Stimulated activated naive CD4-positive, alpha-beta T cell (primary cell): Measurements from ENCODE around the gene MT1H.
A peak's percentile ranks its signal among the peaks of the same experiment; 100 is the strongest.
"Not testable (repeated sequence)": the region's sequence is repeated elsewhere in the genome, so short reads cannot be mapped to it uniquely, and the experiment has no call there.

ENCODE experiments used
- DNase-seq, 6 experiments: peaks; one replicate each; lab custom pipeline; 2025; lab: John Stamatoyannopoulos, UW

Gene MT1H

DNA sequence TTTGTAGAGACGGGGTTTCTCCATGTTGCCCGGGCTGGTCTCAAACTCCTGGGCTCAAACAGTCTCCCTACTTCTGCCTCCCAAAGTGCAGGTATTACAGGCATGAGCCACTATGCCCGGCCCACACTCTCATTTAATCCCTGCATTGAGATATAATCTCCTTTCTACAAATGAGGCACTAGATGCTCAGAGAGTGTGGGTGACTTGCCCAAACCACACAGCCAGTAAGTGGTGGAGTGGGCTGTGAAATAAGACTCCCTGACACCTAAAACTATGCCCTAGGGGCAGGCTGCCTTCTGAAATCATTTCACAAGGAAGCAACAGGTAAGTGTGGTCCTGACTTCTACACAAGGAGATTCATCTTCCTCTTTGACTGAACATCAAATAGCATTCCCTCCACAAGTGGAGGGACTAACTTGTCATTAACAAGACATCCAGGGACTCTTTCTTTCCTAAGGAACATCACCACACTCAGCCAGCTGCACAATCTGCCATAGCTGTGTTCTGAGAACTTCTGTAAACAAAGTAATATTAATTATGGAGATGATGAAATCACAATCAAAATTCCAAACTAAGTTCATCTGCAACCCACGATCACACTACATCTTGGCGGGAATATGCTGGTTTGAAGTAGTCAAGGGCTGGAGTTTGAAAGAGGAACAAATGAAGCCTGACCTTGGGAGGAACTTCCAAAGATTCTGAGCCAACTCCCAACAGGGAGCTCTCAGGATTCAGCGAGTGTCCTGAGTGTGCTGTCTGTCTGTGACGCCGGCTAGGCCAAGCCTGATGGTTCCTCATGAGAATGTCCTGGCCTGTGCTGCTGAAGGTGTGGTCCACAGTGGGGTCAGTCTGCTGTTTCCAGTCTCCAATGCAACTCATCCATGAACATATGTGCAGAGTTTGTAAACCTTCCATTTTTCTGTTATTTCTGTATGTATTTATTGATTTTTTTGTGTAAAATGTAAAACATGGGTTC is 4.0 kb upstream of the MT1H start:
- DNase-seq: not testable (repeated sequence)

- no peak for DNase-seq
These were observed 1.7 kb upstream of the MT1H start, which contains the start of gene MT1G for GRCh38 chr16:56667581-56668571. Gene MT1G (minus strand): TSS chr16:56668065. CDS start chr16:56667993, 72 bp downstream.

DNA sequence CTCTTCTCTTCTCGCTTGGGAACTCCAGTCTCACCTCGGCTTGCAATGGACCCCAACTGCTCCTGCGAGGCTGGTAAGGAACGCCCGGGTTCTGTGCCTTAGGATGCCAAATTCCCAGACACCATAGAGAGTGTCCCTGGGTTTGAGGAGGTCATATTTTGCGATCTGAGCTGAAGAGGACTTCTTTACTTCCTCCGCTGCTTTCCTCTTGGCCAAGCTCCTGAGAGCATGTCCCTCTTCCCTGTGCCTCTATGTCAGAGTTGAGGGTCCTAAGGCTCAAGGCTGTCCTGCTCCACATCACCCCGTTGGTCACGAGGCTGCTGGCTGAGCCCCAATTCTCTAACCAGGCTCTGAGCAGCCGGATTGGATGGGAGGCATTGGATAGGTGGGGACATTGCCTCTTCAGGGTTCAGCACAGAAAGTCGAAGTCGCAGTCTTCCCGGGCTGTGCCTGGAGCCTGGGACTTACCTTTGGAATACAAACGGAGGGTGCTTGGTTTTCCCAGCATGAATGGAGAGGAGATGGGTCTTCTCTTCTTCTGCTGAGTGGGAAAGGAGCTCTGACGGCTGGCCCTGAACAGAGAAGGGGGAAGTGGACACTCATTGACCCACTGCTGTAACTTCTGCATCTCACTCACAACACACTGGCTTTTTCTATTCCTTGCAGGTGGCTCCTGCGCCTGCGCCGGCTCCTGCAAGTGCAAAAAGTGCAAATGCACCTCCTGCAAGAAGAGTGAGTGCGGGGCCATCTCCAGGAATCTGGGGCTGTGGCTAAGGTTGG is 416 bp downstream of the MT1H start:
- DNase-seq: peak in 1 of 6 experiments; percentile 4

GRCh38 chr16:56670620-56670934 is 963 bp downstream of the MT1H start:
- DNase-seq: no peak

GRCh38 chr16:56671691-56672090 is 2.1 kb downstream of the MT1H start:
- not testable (repeated sequence) for DNase-seq

GRCh38 chr16:56672171-56672570 is 2.6 kb downstream of the MT1H start:
- not testable (repeated sequence) for DNase-seq

GRCh38 chr16:56672761-56673536 is 3.3 kb downstream of the MT1H start:
- no peak for DNase-seq

DNA sequence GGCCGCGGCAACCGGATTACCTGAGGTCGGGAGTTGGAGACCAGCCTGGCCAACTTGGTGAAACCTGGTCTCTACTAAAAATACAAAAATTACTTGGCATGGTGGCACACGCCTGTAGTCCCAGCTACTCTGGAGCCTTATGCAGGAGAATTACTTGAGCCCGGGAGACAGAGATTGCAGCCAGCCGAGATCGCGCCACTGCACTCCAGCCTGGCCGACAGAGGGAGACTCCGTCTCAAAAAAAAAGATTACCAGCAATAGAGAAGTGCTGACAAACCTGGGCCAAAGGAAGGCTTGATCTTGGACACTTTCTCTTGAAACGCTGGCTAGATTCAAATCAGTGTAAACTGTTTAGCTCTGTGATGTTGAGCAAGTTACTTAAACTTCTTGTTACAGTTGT is 4.3 kb downstream of the MT1H start:
- peak in 4 of 6 experiments; percentile 13 to 49 (median 20) for DNase-seq

DNA sequence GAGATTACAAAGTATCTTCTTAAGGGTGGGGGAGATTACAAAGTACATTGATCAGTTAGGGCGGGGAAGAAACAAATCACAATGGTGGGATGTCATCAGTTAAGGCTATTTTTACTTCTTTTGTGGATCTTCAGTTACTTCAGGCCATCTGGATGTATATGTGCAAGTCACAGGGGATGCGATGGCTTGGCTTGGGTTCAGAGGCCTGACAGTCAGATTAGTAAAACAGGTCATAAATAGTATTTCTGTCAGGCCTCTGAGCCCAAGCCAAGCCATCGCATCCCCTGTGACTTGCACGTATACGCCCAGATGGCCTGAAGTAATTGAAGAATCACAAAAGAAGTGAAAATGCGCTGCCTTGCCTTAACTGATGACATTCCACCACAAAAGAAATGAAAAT is 5.0 kb downstream of the MT1H start:
- DNase-seq: not testable (repeated sequence)

DNA sequence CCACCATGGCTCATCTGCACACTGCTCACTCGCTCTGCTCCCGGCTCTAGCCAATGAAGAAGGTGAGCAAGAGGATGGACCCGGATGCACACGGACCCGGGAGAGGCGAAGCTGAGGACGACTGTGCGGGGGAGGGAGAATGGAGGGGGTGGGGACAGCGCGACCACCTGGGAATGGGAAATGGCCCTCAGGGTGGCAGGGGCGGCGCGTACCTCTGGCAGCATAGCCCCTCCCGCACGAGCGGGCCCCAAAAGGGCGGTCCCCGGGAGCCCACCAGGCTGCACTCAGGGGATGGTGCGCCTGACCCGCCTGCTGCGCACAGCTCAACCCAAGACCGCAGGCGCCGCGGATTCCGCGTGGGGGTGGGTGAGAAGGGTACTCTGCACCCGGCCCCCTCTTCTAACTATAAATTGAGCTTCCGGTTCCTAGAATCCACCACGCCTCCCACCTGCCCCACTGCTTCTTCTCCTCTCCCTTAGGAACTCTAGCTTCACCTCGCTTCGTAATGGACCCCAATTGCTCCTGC is 6.1 kb downstream of the MT1H start:
- peak in 4 of 6 experiments; percentile 13 to 54 (median 30) for DNase-seq

- DNase-seq: no peak
These were observed 7.9 kb downstream of the MT1H start for GRCh38 chr16:56677474-56677873.

- DNase-seq: no peak
These were observed 9.6 kb downstream of the MT1H start for GRCh38 chr16:56679078-56679730.

DNA sequence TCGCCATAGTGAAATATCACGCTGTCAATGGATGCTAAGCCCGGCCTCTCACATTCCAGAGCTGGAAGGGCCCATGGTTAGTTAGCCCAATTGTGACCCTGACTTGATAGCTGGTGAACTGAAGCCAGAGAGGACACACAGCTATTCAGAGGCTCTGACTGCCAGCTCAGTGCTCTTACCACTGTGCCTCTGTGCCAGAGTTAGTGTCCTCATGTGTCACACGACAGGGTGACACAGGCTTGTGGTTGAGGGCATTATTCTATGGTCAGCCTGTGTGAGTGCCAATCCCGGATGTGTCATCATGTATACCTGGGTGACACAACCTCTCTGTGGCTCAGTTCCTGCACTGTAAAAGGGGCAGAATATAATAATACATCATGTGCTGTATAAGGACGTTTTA is 10.2 kb downstream of the MT1H start:
- DNase-seq: no peak

DNA sequence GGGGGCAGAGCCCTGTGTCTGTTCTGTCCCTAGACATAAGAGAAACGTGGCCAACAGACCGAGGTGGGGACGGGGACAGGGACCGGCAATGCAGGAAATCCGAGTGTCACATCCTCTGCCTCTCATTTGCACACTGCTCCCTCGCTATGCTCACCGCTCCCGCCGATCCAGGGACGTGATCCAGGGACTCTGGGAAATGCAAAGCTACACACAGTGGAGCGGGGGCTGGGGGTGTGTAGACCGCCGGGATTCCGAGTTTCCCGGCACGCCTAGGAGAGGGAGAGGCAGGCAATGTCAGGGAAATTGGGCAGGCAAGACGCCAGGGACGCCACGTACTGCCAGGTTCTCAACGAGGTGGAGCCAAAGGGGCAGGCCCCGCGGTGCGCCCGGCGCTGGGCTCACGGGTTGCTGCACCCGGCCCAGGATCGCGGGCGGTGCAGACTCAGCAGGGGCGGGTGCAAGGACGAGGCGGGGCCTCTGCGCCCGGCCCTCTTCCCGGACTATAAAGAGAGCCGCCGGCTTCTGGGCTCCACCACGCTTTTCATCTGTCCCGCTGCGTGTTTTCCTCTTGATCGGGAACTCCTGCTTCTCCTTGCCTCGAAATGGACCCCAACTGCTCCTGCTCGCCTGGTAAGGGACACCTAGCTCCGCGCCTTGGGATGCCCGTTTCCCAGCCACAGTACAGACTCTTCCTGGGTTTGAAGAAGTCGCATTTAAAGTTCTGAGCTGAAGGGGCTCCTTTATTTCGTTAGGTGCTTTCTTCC is 12.5 kb downstream of the MT1H start, which contains the start of gene MT1X:
Gene MT1X, plus strand, starts transcription at position 532 of the 764 bp plus-strand sequence. Its CDS starts 71 bp downstream, at position 603.
- DNase-seq: peak; percentile 76 to 93 (median 80)

GRCh38 chr16:56682703-56683397 is 13.2 kb downstream of the MT1H start:
- DNase-seq: peak in 1 of 6 experiments; percentile 45

- DNase-seq: no peak
These were observed 14.0 kb downstream of the MT1H start for GRCh38 chr16:56683424-56684172.

DNA sequence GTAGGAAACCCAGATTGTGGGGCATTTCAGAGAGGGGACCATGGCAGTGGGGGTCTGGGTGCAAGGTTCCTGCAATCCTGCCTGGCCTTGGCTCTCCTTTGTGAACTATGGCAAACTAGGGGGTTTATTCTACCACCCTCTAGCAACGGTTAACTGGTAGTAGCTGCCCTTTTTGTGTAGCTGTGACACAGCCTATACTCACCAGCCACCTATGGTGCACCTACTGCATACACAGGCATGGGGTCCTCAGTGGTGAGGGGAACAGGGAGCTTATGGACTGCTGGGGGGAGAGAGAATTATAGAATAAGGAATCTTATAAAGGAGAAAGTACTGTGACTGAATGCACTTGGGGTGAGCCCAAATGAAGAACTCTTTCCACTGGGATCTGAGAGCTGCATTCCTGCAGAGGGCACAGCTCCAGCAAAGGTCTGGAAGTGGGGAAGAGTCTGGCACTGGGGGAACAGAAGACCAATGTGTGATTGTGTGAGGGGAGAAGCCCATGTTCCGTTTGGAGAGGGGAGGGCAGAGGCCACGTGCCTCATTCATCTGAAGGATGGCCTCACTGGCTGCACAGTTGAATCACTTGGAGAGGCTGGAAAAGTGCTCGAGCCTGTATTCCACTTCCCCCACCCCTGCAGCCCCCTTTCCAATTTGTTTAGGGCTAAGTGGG is 14.8 kb downstream of the MT1H start:
- DNase-seq: no peak
